Stimulated activated effector memory CD8-positive, alpha-beta T cell treated with anti-CD3 and anti-CD28 coated beads, Interleukin-12 subunit alpha, Interleukin-12 subunit beta, amount 100 ng/mL, for 72 hours (primary cell): Measurements from ENCODE around the gene MYOG.

Experiments used
- ATAC-seq: fragments of 150-1000 bp; cut with Tn5 transposase; 2 replicates; pipeline ENCODE4 v1.10.0; 2021
- DNase-seq, 2 donors: peaks; one replicate each; pipeline ENCODE4 v3.0.0; 2021 to 2022; ENCODE audit warnings: low spot score in 2 of 2
- H3K27ac Mint-ChIP-seq: one replicate; pipeline ENCODE4 v1.8.0; 2022; ENCODE audit warnings: mild to moderate bottlenecking, mixed read lengths
- H3K36me3 Mint-ChIP-seq: one replicate; pipeline ENCODE4 v1.8.0; 2022; ENCODE audit warnings: mild to moderate bottlenecking, mixed read lengths
- H3K4me1 Mint-ChIP-seq: one replicate; pipeline ENCODE4 v1.8.0; 2022; ENCODE audit warnings: mixed read lengths
- H3K4me3 Mint-ChIP-seq: one replicate; pipeline ENCODE4 v1.8.0; 2022; ENCODE audit warnings: mild to moderate bottlenecking, mixed read lengths
- H3K9me3 Mint-ChIP-seq: one replicate; pipeline ENCODE4 v1.8.0; 2022; ENCODE audit warnings: mixed read lengths

MYOG gene

DNA sequence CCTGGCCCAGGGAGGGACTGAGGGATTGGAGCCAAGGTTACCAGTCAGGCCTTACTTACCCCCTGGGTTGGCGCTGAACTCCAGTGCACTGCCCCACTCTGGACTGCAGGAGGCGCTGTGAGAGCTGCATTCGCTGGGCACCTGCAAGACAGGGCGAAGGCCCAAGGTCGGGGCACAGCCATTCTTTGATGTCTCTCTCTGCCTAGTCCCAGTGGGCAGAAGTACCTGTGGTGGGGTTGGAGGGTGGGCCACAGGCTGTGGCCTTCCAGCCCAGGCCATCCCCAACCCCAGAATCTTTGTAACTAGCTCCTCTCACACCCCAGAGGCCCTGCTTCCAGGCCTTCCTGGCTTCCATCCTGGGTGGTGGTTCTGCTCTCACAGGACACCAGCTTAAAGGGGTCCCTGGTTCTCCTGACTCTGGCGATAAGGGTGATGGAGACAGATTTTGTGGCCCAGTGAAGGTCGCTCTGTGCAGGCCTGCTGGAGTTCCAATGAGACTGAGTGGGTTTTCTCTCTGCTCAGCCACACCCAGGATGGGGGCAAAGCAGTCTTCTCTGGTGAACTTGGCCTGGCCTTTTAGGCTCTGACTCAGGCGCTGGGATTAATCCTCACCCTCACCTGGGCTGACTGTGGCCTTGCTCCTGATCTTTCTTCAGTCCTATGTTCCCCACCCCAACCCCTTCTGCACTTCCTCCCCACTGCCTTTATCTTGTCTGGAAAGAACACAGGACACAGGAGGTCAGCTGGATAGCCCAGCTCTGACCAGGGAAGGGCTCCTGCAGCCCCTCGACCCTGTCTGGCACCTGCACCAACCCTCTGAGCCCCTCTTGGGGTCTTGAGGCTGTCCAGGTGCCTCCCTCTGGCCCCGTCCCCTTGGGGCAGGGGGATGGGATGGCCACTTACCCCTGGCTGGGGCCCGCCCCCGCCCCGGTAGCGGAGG is 954 bp downstream of the MYOG start:
- Mint-ChIP-seq H3K27ac (peak overlapping the region; percentile 38), H3K4me1 (no peaks in the 10 kb centered on the region), H3K4me3 (no peak overlapping the region), H3K36me3 (peaks cover 2% of the 10 kb centered on the region), H3K9me3 (no peaks in the 10 kb centered on the region)
- ATAC-seq (peak; percentile 44), DNase-seq (peak in 1 of 2 donors; percentile 68)

DNA sequence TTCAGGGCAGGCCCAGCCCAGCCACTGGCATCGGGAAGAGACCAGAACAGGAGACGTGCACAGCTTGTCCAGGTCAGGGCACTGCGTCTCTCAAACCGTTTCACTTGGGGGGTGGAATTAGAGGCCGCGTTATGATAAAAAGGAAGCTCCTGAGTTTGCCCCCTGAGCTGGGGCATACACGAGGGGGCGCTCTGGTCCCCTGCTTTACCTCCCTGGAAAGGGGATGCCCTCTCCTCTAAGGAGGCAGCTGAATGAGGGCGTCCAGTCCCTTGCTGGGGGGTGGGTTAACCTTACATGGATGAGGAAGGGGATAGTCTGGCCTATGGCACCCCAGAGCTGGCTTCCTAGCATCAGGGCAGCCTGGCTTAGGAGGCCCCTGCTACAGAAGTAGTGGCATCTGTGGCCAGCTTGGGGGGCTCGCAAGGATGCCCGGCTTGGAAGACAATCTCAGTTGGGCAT is 2.3 kb downstream of the MYOG start:
- Mint-ChIP-seq H3K27ac (no peak overlapping the region), H3K36me3 (peaks cover 5% of the 10 kb centered on the region), H3K4me1 (no peaks in the 10 kb centered on the region), H3K4me3 (no peak overlapping the region), H3K9me3 (no peaks in the 10 kb centered on the region)
- no peak for ATAC-seq
- no peak for DNase-seq

DNA sequence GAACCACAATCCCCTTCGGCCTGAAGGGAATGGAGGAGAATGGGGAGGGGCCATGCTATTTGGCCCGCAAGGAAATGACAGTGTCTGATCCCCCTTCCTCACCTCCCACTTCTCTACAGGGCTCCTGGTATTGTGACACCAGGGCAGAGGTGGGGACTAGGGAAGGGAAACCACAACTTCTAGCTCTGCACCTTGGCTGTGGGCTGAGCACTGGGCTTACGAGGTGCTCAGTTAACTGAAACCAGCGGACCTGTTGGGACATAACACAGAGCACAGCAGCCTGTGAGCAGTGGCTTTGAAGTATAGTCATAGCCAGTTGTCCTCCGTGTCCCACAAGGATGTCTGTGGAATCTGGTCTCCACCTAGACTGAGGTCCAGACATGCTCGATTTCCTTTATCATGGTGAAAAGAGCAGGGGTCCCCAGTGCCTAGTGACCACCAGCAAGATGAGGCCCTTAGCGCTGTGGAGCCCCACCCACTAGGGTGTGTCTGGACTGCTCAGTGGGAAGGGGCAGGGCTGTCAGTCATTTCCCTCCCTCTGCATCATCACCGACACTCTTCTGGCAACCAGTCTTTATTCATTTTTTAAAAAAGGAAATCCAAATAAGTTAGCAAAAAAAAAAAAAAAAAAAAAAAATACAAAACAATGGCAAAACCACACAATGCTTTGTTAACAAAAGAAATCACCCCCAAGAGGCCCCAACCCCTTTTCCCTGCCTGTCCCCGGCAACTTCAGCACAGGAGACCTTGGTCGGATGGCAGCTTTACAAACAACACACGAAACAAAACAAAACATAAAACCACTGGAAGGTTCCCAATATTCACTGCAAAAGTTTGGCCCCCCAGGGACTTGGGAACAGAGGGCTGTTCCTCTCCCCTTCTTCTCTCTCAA is 3.0 kb downstream of the MYOG start:
- Mint-ChIP-seq H3K4me1 (no peaks in the 10 kb centered on the region), H3K36me3 (peaks cover 5% of the 10 kb centered on the region), H3K27ac (no peak overlapping the region), H3K4me3 (no peak overlapping the region), H3K9me3 (no peaks in the 10 kb centered on the region)
- DNase-seq (no peak), ATAC-seq (no peak)

DNA sequence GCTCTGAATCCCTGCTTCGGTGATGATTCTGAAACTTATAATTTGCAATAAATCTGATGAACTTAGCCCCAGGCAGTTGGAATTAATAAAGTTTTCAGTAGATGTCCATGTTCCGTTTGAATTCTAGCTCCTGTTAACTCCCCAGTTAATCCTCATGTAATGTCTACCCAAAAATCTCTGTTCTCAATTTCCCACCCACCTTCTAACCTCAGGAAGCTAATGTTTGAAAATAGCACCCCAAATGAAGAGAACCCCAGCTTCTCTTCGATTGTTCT is 3.6 kb downstream of the MYOG start:
- Mint-ChIP-seq H3K9me3 (no peaks in the 10 kb centered on the region), H3K27ac (no peak overlapping the region), H3K4me1 (no peaks in the 10 kb centered on the region), H3K36me3 (peaks cover 5% of the 10 kb centered on the region), H3K4me3 (no peak overlapping the region)
- no peak for ATAC-seq
- no peak for DNase-seq

DNA sequence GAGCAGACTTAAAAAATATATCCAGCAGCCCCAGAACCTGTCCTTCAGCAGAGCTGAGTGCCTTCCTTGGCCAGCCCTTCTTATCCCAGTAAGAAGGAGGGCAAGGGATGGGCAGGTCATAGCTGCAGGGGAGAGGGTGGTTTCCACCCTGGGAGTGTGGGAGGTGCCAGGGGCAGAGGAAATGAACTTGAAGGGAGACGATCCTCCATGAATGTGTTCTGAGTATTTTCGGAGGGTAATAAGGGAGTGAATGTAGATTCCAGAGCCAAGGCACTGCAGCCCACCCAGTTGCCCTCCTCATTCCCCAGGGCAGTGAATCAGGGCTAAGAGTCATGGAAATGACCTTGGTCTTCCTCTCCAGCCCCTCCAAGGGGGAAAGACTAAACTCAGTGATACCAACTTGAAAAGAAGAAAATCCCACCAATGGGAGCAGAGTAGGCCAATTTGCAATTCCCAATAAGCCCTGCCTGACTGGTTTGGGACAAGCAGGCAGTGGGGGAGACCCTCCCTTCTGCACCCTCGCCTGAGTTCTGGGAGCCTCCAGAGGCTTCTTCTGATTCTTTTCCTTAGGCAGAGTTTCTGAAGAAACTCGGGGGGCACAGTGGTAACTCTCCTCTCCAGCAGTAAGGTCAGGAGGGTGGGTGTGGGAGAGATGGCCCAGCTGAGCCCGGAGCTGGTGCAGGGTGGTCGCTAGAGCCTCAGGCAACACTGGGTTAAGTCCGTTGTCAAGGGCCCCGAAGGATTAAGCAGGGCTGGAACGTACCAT is 4.2 kb downstream of the MYOG start:
- Mint-ChIP-seq H3K4me1 (no peaks in the 10 kb centered on the region), H3K36me3 (peaks cover 5% of the 10 kb centered on the region), H3K9me3 (no peaks in the 10 kb centered on the region), H3K27ac (no peak overlapping the region), H3K4me3 (no peak overlapping the region)
- ATAC-seq (no peak), DNase-seq (no peak)

DNA sequence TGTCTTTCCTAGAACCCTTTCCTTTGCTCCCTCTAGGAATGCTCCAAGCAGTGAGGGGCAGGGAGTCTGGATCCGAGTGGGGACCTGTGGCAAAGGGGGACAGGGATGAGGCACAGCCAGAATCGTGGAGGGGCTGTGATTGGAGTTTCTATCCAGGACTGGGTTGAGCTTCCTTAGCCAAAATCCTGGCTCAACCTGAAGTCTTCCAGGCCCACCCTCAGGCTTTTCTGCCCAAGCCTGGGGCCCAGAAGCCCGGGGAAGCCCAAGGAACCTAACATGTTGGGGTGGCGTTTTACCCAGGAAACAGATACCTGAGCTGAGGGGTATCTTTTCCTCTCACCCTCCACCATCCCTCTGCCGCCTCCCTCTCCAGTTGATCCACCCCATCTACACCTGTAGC is 5.4 kb downstream of the MYOG start:
- peaks cover 12% of the 10 kb centered on the region for H3K36me3 Mint-ChIP-seq
- ATAC-seq (no peak), DNase-seq (no peak)
- H3K4me3 Mint-ChIP-seq = no peak overlapping the region
- H3K9me3 Mint-ChIP-seq = no peaks in the 10 kb centered on the region
- peak overlapping the region; percentile 70 for H3K27ac Mint-ChIP-seq
- H3K4me1 Mint-ChIP-seq = peaks cover 7% of the 10 kb centered on the region

DNA sequence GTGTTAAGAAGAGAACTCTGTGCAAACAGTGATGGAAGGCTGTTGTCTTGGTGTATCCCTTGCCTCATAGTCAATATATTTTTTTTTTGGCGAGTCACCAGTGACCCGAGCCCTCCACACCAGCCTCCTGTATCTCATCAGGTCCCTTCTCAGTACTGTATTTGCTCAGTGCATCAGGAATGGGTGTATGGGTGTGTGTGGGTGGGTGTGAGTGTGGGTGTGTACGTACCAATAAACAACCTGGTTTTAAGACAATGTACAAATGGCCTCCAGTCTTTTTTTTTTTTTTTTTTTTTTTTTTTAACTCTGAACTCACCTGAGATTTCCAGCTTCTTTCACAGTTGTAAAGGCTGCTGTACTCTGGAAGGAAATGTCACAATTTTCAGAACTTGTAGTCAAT is 7.3 kb downstream of the MYOG start:
- Mint-ChIP-seq H3K27ac (peak overlapping the region; percentile 38), H3K9me3 (no peaks in the 10 kb centered on the region), H3K4me1 (peaks cover 7% of the 10 kb centered on the region), H3K4me3 (no peak overlapping the region), H3K36me3 (peaks cover 12% of the 10 kb centered on the region)
- ATAC-seq = peak; percentile 2
- DNase-seq = no peak

DNA sequence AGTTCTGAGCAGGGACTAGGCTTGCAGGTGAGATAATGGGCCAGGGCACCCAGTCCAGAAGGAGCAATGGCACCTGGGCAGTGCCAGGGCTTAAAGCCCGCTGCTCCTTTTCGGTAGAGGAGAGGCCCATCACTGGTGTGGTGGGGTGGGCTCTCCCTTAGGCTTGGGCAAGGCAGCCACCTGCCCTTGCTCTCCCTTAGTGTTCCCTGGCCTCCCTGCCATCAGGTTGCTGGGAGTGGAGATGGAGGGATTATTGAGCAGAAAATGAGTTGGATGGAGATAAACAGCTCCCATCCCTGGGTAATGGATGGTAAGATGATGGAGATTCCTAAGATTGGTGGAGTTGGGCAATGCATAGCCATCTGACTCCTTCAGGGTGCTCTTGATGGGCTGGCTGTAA is 7.9 kb downstream of the MYOG start:
- peak overlapping the region; percentile 38 for H3K27ac Mint-ChIP-seq
- H3K4me3 Mint-ChIP-seq = no peak overlapping the region
- H3K36me3 Mint-ChIP-seq = peaks cover 16% of the 10 kb centered on the region
- no peak for ATAC-seq
- DNase-seq = no peak
- peaks cover 7% of the 10 kb centered on the region for H3K4me1 Mint-ChIP-seq
- H3K9me3 Mint-ChIP-seq = no peaks in the 10 kb centered on the region

DNA sequence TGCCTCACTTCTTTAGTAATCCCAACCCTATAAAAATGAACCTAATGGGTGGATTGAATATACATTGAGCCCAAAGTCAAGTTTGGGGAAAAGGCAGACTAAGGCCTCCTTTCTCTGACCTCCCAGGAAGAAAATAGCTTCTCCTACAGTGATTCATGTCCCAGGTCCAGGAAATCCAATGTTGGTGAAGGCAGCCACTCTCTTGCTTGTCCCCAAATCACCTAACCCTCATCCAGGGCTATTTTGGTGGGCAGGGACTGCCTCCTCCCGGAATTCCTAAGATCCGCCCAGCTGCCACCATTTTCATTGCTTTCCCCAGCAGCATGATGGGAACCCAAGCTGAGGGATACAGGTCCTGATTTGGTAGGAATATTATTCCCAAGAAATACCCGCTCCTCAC is 8.4 kb downstream of the MYOG start:
- ATAC-seq (no peak), DNase-seq (no peak)
- H3K4me1 Mint-ChIP-seq = peaks cover 7% of the 10 kb centered on the region
- no peak overlapping the region for H3K27ac Mint-ChIP-seq
- H3K36me3 Mint-ChIP-seq = peaks cover 22% of the 10 kb centered on the region
- H3K9me3 Mint-ChIP-seq = no peaks in the 10 kb centered on the region
- H3K4me3 Mint-ChIP-seq = no peak overlapping the region

DNA sequence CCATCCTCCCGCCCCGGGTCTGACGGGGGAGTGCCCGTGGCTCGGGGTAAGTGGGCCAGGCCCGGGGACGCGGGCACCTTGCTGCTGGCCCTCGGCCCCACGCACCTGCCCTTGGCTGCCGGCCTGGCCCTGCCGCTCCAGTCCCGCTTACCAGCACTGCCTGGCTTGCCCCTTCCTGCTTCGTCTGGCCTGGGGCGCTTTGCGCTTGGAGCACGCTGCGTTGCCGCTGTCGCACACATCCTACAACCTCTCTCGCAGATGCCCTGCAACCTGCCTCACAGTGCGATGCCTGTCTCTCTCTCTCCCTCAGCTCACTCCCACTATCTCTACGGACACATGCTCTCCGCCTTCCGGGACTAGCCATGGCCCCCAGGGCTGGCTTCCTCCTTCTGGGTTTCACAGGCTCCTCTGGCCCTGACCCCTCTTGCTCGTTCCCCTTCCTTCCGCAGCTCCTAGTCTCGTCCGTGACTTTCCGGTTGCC is 9.7 kb downstream of the MYOG start:
- Mint-ChIP-seq H3K27ac (no peak overlapping the region), H3K4me1 (peaks cover 7% of the 10 kb centered on the region)
- no peak for ATAC-seq

DNA sequence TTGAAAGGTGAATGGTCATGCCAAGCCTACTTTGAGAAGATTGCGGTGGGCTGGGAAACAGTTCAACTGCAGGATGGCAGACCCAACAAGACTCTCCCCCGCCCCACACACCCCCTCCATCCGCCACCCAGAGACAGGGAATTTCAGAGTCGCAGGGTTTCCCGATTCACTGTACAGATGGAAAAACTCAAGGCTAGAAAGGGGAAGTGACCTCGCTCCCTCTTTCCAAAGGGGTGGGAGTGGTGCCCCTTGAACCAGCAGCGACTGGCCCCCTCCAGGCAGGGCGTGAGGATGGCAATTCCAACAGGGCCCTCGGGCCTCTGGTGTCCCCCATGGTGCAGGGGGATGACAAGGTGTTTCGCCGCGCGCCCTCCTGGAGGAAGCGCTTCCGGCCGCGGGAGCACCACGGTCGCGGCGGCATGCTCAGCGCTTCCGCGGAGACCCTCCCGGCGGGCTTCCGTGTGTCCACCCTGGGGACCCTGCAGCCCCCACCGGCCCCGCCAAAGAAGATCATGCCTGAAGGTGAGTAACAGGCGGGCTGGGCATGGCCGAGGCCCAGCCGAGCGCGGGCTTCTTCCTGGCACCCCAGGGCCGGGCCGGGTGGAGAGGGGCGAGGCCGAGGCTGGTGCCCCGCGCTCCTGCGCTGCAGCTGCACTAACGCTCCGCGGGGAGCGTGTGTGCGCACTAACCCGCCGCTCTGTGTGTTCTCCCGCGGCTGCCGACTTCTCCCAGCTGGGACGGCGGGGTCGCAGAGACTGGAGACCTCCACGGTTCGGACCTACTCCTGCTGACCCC is 10.4 kb downstream of the MYOG start:
- Mint-ChIP-seq H3K4me3 (peak overlapping the region; percentile 2), H3K27ac (no peak overlapping the region), H3K9me3 (no peaks in the 10 kb centered on the region), H3K4me1 (peaks cover 7% of the 10 kb centered on the region), H3K36me3 (peaks cover 28% of the 10 kb centered on the region)
- DNase-seq (no peak), ATAC-seq (peak; percentile 8)

More for the DNA sequence above, 9.7 kb downstream of the MYOG start:
- Mint-ChIP-seq H3K9me3 (no peaks in the 10 kb centered on the region), H3K36me3 (peaks cover 28% of the 10 kb centered on the region), H3K4me3 (peak overlapping the region; percentile 19)
- no peak for DNase-seq

DNA sequence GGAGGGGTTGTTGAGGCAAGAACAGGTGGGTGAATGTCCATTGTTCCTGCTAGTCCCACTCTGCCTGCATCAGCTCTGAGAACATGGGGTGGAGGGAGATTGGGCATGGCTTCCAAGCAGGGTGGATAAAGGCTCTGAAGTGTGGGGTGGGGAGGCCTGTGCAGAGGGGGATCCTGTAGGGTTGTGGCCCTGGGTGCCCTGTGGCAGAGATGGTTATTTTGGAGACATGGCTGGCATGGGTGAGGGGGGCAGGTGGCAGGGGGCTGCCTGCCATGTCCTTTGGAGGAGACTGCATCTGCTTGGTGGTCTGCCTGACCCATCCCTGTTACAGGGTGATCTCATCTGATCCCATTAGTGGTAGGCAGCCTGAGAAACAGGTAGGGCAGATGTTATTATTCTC is 11.2 kb downstream of the MYOG start:
- Mint-ChIP-seq H3K4me3 (peak overlapping the region; percentile 2), H3K9me3 (no peaks in the 10 kb centered on the region), H3K36me3 (peaks cover 23% of the 10 kb centered on the region), H3K27ac (no peak overlapping the region), H3K4me1 (peaks cover 7% of the 10 kb centered on the region)
- ATAC-seq (no peak), DNase-seq (no peak)

DNA sequence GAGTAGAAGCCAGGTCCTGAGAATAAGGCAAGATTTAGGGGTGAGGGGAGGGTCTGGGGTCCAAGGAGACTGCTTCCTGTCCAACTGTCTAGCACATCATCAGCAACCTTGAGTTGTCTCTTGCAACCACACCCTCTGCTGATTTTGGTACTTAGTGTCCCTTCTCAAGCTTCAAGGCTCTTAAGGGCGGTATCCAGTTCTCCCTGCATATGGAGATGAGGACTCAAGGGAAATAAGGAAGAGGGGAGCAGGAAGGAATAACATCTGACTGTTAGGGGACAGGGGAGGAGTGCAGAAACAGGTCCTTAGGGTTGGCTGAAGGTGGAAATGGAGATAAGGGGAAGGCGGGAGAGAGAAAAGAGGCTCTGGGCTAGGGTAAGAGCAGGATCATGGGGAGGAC is 12.3 kb downstream of the MYOG start:
- no peak overlapping the region for H3K27ac Mint-ChIP-seq
- DNase-seq (no peak), ATAC-seq (no peak)
- H3K4me3 Mint-ChIP-seq = no peak overlapping the region
- H3K4me1 Mint-ChIP-seq = peaks cover 7% of the 10 kb centered on the region
- no peaks in the 10 kb centered on the region for H3K9me3 Mint-ChIP-seq
- peaks cover 23% of the 10 kb centered on the region for H3K36me3 Mint-ChIP-seq

DNA sequence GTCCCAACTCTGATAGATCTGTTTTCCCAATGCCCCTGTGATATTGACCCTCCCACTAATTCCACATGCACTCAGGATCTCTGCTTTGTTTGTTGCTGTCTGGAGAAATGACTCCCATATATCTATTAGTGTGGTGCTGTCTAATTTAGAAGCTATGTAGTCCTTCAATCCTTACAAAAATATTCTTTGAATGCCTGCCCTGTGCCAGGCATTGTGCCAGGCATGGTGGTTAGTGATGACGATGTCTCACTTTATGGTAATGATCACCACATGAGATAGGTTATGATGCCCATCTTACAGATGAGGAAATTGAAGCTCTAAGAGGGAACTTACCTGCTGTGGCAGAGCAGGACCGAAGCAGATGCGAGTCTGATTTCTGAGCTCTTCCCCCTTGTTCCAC is 12.9 kb downstream of the MYOG start:
- no peak for DNase-seq

More for the DNA sequence above, 12.9 kb downstream of the MYOG start:
- Mint-ChIP-seq H3K4me1 (peaks cover 7% of the 10 kb centered on the region), H3K4me3 (no peak overlapping the region), H3K27ac (no peak overlapping the region), H3K36me3 (peaks cover 23% of the 10 kb centered on the region), H3K9me3 (no peaks in the 10 kb centered on the region)
- no peak for ATAC-seq
